ENCODE results near the gene TP53.

TP53 gene

DNA sequence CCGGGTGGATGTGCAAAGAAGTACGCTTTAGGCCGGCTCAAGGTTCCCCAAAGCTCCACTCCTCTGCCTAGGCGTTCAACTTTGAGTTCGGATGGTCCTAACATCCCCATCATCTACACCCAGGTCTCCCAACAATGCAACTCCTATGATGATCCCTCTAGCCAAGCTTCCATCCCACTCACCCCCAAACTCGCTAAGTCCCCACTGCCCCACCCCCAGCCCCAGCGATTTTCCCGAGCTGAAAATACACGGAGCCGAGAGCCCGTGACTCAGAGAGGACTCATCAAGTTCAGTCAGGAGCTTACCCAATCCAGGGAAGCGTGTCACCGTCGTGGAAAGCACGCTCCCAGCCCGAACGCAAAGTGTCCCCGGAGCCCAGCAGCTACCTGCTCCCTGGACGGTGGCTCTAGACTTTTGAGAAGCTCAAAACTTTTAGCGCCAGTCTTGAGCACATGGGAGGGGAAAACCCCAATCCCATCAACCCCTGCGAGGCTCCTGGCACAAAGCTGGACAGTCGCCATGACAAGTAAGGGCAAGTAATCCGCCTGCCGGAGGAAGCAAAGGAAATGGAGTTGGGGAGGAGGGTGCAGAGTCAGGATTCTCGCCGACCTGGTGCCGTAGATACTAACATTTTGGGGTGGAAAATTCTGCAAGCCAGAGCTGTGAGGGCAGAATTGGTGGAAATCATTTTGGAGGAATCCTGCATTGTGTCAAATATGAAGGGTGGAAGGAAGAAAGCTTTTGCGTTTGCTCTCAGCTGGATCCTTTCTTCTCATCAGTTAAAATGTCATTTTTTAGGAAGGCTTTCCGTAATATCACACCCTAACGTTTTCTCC is at the start of gene TP53:
Gene TP53 (minus strand): TSS at position 419 of the 836 bp plus-strand sequence. CDS start 10,896 bp downstream, outside the sequence.
- H3K9me3 Mint-ChIP-seq = no peaks in the 10 kb centered on the region
- peaks cover 45% of the 10 kb centered on the region for H3K4me1 Mint-ChIP-seq
- peak within 1 kb of the TSS; percentile 99 to 100 for H3K27ac Mint-ChIP-seq
- ATAC-seq (peak; percentile 54), DNase-seq (peak; percentile 88 to 94)
- no peaks in the 10 kb centered on the region for H3K27me3 Mint-ChIP-seq
- peak within 1 kb of the TSS; percentile 94 to 96 for H3K4me3 Mint-ChIP-seq

DNA sequence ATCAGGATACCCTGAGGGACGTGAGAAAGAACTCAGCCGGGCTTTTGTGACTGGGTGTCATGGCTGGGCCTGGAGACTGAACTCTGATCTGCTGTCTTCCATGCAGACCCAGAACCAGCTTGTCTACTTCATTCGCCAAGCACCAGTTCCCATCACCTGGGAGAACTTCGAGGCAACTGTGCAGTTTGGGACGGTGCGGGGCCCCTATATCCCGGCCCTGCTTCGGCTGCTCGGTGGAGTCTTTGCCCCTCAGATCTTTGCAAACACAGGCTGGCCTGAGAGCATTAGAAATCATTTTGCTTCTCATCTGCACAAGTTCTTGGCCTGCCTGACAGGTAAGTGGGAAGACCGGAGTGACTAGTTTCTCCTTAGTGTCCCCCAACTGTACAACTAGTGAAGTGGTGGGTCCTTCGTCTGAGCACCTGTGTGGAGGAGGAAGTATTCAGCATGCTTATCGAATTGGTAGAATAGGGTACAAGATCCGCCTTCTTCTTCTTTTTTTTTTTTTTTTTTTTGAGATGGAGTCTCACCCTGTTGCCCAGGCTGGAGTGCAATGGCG is 45.8 kb upstream of the TP53 start:
- H3K9me3 Mint-ChIP-seq = no peaks in the 10 kb centered on the region
- H3K4me3 Mint-ChIP-seq = no peak overlapping the region
- H3K27me3 Mint-ChIP-seq = peaks cover 19% of the 10 kb centered on the region
- DNase-seq (no peak), ATAC-seq (no peak)
- H3K27ac Mint-ChIP-seq = no peak overlapping the region
- H3K4me1 Mint-ChIP-seq = no peaks in the 10 kb centered on the region

DNA sequence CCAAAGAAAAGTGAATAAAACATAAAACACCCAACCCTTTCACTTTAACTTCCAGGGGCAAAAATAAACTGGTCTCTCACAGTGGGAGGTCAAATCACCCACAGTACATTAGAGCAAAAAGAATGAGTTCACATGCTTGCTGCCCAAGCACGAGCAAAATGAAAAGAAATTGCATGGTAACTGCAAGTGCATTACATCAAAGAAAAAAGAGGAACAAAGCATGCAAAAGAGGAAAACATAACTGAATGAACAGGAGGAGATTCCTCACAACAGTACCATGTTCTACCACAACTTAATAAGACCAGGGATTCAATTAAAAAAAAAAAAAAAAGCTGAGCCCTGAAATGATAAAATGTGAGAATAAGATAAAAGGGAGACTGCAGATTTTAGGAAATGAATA is 42.5 kb upstream of the TP53 start:
- Mint-ChIP-seq H3K9me3 (no peaks in the 10 kb centered on the region), H3K27ac (peak overlapping the region in 1 of 2 donors; percentile 36), H3K27me3 (peaks cover 19% of the 10 kb centered on the region), H3K4me1 (no peaks in the 10 kb centered on the region), H3K4me3 (no peak overlapping the region)
- no peak for DNase-seq
- no peak for ATAC-seq

DNA sequence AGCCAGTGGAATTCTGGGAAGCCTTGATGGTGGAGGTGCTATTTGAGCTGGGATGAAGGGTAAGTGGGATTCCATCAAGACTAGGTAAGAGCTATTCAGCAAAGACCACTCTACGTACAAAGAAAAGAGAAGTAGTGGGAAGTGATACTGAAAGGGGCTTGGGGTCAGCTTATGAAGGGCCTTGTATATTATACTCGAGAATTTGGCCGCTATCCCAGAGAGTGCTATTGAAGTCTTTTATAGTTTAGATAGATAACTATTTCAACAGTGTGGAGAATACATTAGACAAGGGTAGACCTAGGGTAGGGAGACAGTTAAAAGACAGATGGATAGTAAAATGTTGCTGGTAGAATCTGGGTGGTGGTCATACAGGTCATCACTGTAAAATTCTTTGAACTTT is 40.6 kb upstream of the TP53 start:
- no peaks in the 10 kb centered on the region for H3K4me1 Mint-ChIP-seq
- no peak for ATAC-seq
- no peak overlapping the region for H3K4me3 Mint-ChIP-seq
- H3K27me3 Mint-ChIP-seq = peaks cover 30% of the 10 kb centered on the region
- H3K27ac Mint-ChIP-seq = no peak overlapping the region
- no peaks in the 10 kb centered on the region for H3K9me3 Mint-ChIP-seq
- DNase-seq = no peak

DNA sequence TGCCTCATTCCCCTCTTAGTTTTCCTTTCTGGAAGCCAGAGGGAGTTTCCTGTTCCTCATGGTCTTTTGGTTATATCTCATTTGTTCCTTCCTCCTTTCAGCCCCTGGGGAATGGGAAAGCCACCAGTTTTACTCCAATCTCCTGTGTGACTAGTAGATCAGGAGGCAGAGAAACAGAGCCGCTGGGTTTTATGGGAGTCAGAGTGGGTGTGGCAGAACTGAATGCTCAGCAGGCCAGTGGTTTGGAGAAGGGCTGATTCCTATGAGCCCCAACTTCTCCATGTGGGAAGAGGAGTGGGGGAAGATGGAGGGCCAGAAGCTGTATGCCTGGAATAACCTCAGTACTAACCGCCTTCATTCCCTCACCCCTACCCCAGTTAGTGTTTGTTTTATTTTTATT is 34.3 kb upstream of the TP53 start:
- H3K4me1 Mint-ChIP-seq = peaks cover 21% of the 10 kb centered on the region
- H3K4me3 Mint-ChIP-seq = no peak overlapping the region
- DNase-seq (no peak), ATAC-seq (no peak)
- peaks cover 68% of the 10 kb centered on the region for H3K27me3 Mint-ChIP-seq
- no peaks in the 10 kb centered on the region for H3K9me3 Mint-ChIP-seq
- H3K27ac Mint-ChIP-seq = no peak overlapping the region

DNA sequence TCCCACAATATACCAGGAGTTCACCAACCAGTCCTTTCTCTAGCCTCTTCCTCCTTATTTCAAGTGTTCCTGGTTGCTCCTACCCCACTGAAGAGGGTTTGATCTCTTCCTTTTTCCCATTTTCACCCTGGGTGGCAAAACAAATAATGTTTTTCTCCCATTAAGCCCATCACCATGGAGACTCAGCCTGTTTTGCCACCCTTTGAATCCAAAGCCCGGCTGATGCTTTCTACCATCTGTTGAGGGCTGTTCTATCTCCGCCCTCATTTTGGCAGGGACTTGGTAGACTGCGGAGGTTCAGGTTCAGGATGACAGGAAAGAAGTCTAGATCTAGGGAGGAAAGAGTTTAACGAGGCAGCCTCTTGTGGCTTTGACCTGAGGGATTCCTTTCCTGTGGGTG is 32.8 kb upstream of the TP53 start:
- H3K9me3 Mint-ChIP-seq = no peaks in the 10 kb centered on the region
- no peak for ATAC-seq

DNA sequence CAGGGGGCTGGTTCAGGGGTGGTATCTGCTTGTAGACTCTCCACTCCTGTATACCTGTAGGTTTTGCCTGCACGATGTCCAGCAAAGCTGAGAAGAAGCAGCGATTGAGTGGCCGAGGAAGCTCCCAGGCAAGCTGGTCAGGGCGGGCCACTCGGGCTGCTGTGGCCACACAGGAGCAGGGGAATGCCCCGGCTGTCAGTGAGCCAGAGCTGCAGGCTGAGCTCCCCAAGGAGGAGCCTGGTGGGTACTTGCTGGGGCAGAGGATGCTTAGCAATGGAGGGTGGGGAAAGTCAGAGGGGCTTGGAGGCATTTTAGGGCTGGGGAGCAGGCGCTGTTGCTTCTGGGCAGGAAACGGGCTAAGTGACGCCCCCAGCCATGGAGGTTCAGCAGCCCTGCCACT is 32.4 kb upstream of the TP53 start:
- Mint-ChIP-seq H3K27me3 (peaks cover 83% of the 10 kb centered on the region), H3K4me3 (no peak overlapping the region), H3K9me3 (no peaks in the 10 kb centered on the region), H3K27ac (no peak overlapping the region), H3K4me1 (peaks cover 26% of the 10 kb centered on the region)
- ATAC-seq (no peak), DNase-seq (no peak)

More for the DNA sequence above, 32.8 kb upstream of the TP53 start:
- no peak overlapping the region for H3K4me3 Mint-ChIP-seq
- H3K4me1 Mint-ChIP-seq = peaks cover 26% of the 10 kb centered on the region
- H3K27me3 Mint-ChIP-seq = peaks cover 78% of the 10 kb centered on the region
- no peak overlapping the region for H3K27ac Mint-ChIP-seq
- no peak for DNase-seq

DNA sequence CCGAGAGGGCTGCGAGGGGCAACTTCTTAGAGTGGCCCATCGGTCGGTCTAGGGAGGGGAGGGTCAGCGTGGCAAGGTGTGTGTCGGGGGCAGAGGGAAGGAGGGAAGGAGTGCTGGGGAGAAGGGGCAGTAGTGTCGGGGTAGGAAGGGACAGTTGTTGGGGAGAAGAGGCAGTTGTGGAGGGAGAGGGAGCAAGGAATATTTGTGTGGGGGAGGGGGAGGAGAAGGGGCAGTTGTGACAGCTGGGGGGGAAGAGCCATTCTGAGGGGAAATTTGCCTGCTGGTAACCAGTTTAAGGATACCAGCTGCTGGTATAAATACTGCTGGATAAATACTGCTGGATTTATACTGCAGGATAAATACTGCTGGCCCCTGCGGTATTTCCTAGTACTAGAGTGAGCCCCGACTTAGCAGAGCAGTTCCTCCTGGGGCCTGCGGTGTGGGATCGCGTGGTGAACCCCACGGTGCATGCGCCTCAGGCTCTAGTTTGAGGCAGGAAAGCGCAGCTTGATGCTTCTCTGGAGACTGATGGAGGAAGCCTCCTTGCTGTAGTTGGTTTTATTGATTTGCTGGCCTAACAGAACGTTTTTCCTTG is 30.6 kb upstream of the TP53 start:
- ATAC-seq (peak; percentile 69), DNase-seq (no peak)
- Mint-ChIP-seq H3K9me3 (no peaks in the 10 kb centered on the region), H3K27me3 (peaks cover 91% of the 10 kb centered on the region), H3K4me3 (peak overlapping the region; percentile 87 to 91), H3K27ac (no peak overlapping the region), H3K4me1 (peaks cover 33% of the 10 kb centered on the region)

DNA sequence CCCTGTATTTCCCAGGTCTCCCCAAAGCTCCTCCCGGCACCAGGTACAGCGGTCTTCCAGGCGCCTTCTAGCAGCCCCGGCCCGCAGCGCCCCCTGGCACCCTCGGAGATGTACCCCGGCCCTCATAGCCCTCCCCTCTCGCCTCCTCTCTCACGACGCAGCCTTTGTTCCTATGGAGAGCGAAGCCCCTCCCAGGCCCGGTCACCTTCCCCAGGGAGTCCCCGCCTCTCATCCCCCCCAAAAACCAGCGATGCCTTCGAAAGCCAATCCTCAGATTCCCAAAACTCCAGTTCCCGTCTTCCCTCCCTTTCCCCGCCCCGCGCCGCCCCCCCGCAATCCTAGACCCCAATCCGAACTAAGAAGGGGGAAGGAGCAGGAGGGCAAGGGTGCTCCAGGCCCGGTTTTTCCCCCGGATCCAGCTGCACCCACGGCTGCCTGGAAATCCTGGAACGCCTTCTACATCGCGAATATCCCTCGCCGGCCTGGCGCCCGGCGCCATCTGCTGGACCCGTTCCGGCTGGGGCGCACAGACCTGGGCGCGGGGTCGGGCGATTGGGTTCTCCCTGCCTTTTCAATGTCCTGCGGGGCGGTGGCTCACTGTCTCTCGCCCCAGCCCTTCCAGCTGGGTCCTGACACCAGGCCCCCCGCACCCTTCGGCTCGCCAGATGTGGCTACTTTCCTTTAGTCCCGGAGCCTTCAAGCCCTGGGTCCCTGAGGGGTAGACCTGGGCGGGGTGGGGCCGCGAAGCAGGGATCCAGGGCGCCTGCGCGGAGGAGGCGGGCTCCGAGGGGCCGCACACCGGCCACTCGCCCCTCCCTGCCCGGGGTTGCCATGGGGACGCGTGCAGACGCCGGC is 29.8 kb upstream of the TP53 start, which contains the start of gene DNAH2:
Gene DNAH2 (plus strand): TSS at position 844 of the 855 bp plus-strand sequence. CDS start 1,991 bp downstream, outside the sequence.
- Mint-ChIP-seq H3K4me1 (peaks cover 41% of the 10 kb centered on the region), H3K27ac (peak within 1 kb of the TSS in 1 of 2 donors; percentile 61), H3K27me3 (peaks cover 98% of the 10 kb centered on the region), H3K4me3 (peak within 1 kb of the TSS; percentile 87 to 91), H3K9me3 (no peaks in the 10 kb centered on the region)
- ATAC-seq (peak; percentile 83), DNase-seq (peak; percentile 53 to 70)

DNA sequence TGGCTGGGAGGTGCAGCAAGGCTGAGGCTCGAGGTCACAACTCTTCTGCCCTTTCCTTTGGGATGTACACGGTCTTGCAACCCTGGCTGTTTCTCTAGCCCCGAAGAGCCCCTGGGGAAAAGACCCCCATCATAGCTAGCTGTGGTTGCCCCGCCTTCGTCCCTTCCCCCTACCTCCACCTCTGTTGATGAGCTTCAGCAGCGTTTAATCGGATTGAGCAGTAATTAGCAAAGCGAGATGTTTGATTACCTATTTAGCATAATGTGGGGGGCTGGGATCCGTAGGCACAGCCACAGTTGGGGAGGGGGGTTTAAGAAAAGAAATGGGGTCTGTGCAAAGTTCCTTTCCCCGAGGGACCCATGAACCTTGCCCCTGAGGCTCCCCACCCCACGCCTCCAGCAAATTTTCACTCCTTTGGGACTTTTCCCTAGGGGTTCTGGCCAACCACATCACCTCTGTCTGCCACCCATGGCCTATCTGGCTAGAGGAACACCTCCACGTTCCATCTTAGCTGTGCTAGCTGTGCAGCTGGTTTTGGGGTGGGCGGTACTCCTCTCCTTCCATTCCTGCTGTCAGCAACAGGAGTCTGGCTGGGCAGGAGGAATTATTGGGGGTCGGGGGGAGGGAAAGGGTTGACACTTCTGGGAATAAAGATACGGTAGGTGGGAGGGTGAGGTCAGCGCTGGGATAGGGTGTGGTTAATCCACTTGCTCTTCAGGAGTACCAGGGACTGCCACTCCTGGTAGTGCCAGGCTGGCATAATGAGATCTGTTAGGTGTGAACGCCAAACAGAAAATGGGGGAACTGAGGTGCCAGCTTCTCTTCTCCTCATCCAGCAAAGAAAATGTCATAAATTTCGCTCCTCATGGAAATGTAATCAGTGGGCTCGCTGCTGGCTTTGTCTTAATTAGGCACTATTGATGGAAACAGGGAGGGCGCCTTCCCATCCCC is 28.9 kb upstream of the TP53 start:
- H3K9me3 Mint-ChIP-seq = no peaks in the 10 kb centered on the region
- peak overlapping the region; percentile 87 to 91 for H3K4me3 Mint-ChIP-seq
- ATAC-seq = no peak
- DNase-seq = no peak
- peaks cover 100% of the 10 kb centered on the region for H3K27me3 Mint-ChIP-seq
- peaks cover 45% of the 10 kb centered on the region for H3K4me1 Mint-ChIP-seq
- H3K27ac Mint-ChIP-seq = no peak overlapping the region

DNA sequence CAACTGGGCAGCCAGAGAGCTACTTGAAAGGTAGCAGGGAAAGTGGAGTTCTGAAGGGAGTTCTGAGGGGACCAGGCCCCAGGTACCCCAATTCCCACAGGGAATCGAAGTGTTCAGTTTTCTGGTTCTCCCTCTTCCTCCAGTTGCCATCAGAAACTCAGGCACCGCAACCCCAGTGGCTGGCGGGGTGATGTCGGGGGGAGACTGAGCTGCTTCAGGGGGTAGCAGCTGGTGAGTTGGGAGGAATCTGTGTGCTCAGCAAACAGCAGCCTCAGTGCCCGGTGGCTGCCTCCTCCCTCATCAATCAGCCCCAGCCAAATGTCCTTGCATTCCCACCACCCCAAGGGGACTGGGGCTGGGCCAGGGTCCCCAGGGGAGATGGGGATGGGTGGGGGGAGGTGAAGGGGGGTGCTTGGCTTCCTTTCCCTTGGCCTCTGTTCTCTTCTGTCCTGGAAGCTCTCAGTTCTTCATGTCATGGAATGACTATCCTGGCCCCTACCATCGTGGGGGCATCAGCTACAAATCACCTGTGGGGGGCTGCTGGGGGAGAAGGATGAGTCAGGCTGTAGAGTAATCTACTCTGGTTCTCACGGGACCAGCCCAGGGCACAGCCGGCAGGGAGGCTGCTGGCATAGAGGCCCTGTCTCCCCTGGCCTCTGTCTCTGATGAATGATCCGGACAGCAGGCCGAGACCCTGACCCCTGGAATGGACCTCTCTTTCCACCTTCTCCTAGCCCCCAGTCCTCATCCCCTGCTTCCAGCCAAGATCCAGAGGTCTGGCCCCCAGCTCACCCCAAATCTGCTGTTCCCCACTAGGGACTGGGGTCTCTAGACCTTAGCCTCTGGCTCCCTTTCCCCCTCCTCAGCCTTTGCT is 27.7 kb upstream of the TP53 start:
- DNase-seq (no peak), ATAC-seq (no peak)
- peaks cover 100% of the 10 kb centered on the region for H3K27me3 Mint-ChIP-seq
- no peak overlapping the region for H3K27ac Mint-ChIP-seq
- no peaks in the 10 kb centered on the region for H3K9me3 Mint-ChIP-seq
- H3K4me1 Mint-ChIP-seq = peaks cover 58% of the 10 kb centered on the region
- H3K4me3 Mint-ChIP-seq = no peak overlapping the region

DNA sequence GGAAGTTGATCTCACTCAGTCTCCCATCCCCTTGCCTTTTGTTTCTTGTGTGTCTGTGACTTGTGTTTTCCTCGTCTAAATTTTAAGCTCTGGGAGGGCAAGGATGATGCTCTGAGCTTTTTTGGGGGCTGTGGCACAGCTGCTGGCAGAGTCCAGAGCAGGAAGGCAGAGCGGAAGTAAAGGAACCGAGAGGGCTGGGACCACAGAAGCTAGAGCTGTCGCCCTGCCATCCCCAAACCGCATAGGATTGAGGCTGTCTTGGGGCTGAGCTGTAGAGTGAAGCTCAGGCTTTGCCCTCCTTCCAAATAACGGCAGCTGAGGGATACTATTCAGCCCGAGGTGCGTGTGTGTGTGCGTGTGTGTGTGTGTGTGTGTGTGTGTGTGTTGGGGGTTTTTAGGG is 26.5 kb upstream of the TP53 start:
- peaks cover 62% of the 10 kb centered on the region for H3K4me1 Mint-ChIP-seq
- H3K4me3 Mint-ChIP-seq = no peak overlapping the region
- DNase-seq (no peak), ATAC-seq (no peak)
- peak overlapping the region in 1 of 2 donors; percentile 81 for H3K27ac Mint-ChIP-seq
- no peaks in the 10 kb centered on the region for H3K9me3 Mint-ChIP-seq
- peaks cover 94% of the 10 kb centered on the region for H3K27me3 Mint-ChIP-seq

DNA sequence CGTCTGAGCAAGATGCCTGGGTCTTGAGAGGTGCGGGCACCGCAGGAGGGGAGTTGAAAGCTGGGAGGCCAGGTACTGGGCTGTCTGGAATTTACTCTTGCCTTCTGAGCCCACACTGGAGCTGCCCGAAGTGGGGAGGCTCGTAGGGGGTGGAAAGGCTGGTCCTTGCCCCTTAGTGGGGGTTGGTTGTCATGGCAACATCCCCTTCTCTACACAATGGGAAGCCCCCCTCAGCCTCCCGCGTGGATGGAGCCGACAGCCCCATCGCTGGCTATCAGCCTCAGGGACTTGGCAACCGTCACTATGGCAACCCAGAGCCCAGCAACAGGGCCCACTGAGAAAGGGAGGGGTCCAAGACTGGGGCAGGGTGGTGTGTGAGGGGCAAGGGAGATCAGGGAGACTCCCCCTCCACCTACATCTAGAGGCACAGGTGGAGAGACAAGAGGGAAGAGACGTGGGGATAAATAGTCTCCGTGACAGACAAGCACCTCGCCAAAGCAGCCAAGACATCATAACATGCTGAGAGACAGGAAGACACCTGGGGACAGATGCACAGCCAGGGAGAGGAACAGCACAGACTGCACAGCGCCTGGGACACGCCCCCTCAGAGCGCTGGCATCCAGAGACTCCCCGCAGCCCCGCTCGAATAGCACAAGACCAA is 25.0 kb upstream of the TP53 start:
- DNase-seq = no peak
- no peak for ATAC-seq
- H3K27ac Mint-ChIP-seq = peak overlapping the region in 1 of 2 donors; percentile 39
- H3K4me3 Mint-ChIP-seq = no peak overlapping the region
- no peaks in the 10 kb centered on the region for H3K9me3 Mint-ChIP-seq
- peaks cover 48% of the 10 kb centered on the region for H3K4me1 Mint-ChIP-seq
- H3K27me3 Mint-ChIP-seq = peaks cover 91% of the 10 kb centered on the region

Data from stimulated activated naive CD8-positive, alpha-beta T cell treated with anti-CD3 and anti-CD28 coated beads, Interleukin-15, amount 100 ng/mL, for 72 hours (primary cell).